GM06990 (cell line): ENCODE data around the gene EGFL8.

Source experiments
- DNase-seq: peaks from one replicate; pipeline ENCODE4 v3.0.0-alpha.2; 2011; ENCODE audit not compliant: insufficient read length; ENCODE audit errors: extremely low read depth
- H3K27me3 ChIP-seq: replicated peaks from 2 replicates; pipeline ENCODE4 v1.6.0; 2011; ENCODE audit warnings: low read length; ENCODE audit not compliant: control insufficient read depth, insufficient read depth
- H3K36me3 ChIP-seq: 2 replicates; pipeline ENCODE4 v1.5.1; 2011; ENCODE audit warnings: low read length; ENCODE audit not compliant: control insufficient read depth, insufficient read depth
- H3K4me3 ChIP-seq: replicated peaks from 2 replicates; pipeline ENCODE4 v1.5.1; 2011; ENCODE audit warnings: low read depth, mild to moderate bottlenecking, control low read depth, low read length
- CTCF ChIP-seq: IDR thresholded peaks from 2 replicates; pipeline ENCODE4 v1.5.1; 2011; ENCODE audit warnings: low read length, control low read depth, mild to moderate bottlenecking, inconsistent platforms; ENCODE audit not compliant: insufficient read depth, poor library complexity, severe bottlenecking

EGFL8 gene

GRCh38 chr6:32127717-32128592 lies 36.4 kb upstream of the EGFL8 start, which contains the start of gene ATF6B:
Gene ATF6B (minus strand): TSS chr6:32128246. CDS start chr6:32128207, 39 bp downstream.
- peaks cover 2% of the 10 kb centered on the region for H3K36me3 ChIP-seq
- TF ChIP-seq CTCF: no peak
- DNase-seq: peak; percentile 89
- peak within 1 kb of the TSS; percentile 99 for H3K4me3 ChIP-seq
- no peaks in the 10 kb centered on the region for H3K27me3 ChIP-seq

DNA sequence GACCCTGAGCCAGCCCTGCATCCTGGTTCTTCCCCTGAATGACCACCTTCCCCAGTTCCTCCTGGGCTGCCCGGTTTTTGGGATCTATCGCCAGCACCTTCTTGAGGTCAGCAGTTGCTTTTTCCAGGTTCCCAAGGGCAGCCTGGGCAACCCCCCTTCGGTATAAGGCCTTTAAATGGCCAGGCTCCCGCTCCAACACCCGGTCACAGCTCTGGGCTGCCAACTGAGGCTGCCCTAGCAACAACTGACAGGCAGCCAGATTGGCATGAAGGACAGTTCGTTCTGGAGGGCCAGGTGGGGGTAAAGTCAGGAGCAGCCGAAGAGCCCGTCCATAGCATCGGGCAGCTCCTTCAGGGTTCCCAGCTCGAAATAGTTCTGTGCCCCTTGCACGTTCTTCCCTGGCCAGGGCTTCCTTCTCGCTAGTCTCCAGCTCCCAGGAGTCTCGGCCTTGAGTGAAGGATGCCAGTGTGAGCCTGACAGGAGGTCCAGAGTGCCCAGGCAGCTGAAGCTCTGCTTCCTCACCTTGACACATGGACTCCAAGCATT lies 35.6 kb upstream of the EGFL8 start:
- peaks cover 2% of the 10 kb centered on the region for H3K36me3 ChIP-seq
- no peak for TF ChIP-seq CTCF
- no peaks in the 10 kb centered on the region for H3K27me3 ChIP-seq
- DNase-seq: no peak
- H3K4me3 ChIP-seq: peak overlapping the region; percentile 85; the same call in 1 of the 2 replicates

DNA sequence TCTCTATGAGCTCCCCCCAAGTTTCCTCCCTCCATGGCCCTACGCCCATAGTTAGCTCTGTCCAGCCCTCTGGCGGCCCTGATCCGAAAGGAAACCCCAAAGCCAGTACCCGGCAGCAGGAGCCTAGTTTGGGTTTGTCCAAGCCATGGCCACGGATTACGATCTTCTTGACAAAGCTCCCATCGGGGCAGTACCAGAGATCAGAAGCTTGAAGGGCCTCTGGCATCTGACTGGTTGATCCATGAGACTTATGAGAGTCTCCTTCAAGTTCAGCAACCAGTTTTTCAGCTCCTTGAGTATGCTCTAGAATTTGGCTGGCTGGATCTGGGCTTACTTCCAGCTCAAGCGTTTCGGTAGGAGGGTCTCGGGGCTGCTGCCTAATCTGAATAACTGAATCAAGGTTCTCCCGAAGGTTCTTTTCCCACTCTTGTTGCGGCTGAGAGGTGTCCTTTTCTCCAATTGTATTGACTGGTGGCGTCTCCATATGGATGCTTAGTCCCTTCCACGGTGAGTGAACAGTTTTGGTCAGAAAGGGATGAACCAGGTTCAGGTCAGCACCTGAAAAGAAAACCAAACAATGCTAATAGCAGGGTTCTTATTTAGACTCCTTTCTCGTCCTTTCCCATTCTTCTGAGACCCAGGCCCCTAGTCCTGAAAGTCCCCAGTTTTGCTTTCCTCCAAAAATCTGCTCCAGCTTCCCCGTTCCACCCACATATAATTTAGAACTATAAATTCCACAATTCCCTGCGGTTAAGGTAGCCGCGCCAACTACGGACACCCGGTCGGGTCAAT lies 34.9 kb upstream of the EGFL8 start:
- H3K4me3 ChIP-seq: peak overlapping the region; percentile 85
- H3K36me3 ChIP-seq: peaks cover 2% of the 10 kb centered on the region
- no peaks in the 10 kb centered on the region; the same call in 1 of the 2 replicates for H3K27me3 ChIP-seq
- no peak for DNase-seq
- no peak for TF ChIP-seq CTCF

GRCh38 chr6:32131439-32131948 lies 32.9 kb upstream of the EGFL8 start:
- no peak overlapping the region for H3K4me3 ChIP-seq
- no peaks in the 10 kb centered on the region; the same call in 1 of the 2 replicates for H3K27me3 ChIP-seq
- H3K36me3 ChIP-seq: no peaks in the 10 kb centered on the region
- DNase-seq: no peak
- TF ChIP-seq CTCF: no peak

DNA sequence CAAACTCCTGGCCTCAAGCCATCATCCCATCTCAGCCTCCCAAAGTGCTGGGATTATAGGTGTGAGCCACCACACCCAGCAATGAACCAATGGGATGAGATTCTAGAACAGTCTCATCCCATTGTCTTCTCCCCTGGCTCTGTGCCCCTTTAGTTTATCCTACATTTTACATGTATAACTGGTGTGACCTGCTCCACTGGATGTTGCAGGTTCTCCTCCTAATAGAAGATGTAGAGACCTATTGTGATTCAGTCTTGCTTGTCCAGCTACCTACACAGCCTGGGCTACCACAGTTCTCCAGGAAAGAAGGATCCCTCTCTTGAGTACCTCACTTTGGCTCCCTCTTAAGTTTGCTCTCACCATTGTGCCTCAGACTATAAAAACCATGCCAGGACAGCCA lies 32.3 kb upstream of the EGFL8 start:
- no peak for DNase-seq
- TF ChIP-seq CTCF: no peak
- H3K27me3 ChIP-seq: no peaks in the 10 kb centered on the region; the same call in 1 of the 2 replicates
- H3K36me3 ChIP-seq: no peaks in the 10 kb centered on the region
- H3K4me3 ChIP-seq: no peak overlapping the region
